ENCODE measurements around the gene SLC9A2. TPM values are rescaled to one million over a fixed set of nuclear protein-coding genes. Genes with fewer than 3 reads are reported as not detected.

The SLC9A2 gene
- total and polyA plus RNA-seq, 10 of the 15 experiments (the other 5 are each of a cell fraction or from before 2014, with no cell fraction given): 0.13 to 1.2 (median 0.79) TPM

GRCh38 chr2:102585847-102586404, 33.4 kb upstream of the SLC9A2 start:
- H3K36me3 ChIP-seq (ENCODE audit: control insufficient read depth in 2 of 2, insufficient read depth in 2 of 2, low read length in 1 of 2): no peaks in the 10 kb centered on the region
- ChIA-PET RAD21 (ENCODE audit: unreplicated experiment) (no interaction called here), CTCF (interaction anchor here (1.4 to 1.8 kb wide), 2 partner anchors 28 to 65 kb away, joined by 4 read pairs; no protein-coding TSS in a partner anchor), SMC1A (ENCODE audit: uncharacterized antibody, unreplicated experiment) (no interaction called here), POLR2A (no interaction called here)
- H2AFZ ChIP-seq (ENCODE audit: control insufficient read depth, low read depth, low read length): no peak overlapping the region
- 33% methylated on average over 6 of the region's 6 CpGs for WGBS (ENCODE audit: insufficient coverage, insufficient replicate concordance, low lambda C conversion rate, missing lambda C conversion rate)
- FAIRE-seq (no peak), ATAC-seq (no peak), DNase-seq (ENCODE audit: low read depth, low spot score) (no peak)
- no peaks in the 10 kb centered on the region for H3K4me1 ChIP-seq (ENCODE audit: control insufficient read depth, insufficient read depth, low read length)
- no peaks in the 10 kb centered on the region for H3K9me3 ChIP-seq (replicated peaks; ENCODE audit: control insufficient read depth, insufficient read depth, low read length)
- H3K27me3 ChIP-seq (replicated peaks in 1 of 2; ENCODE audit: control insufficient read depth in 2 of 2, insufficient read depth in 2 of 2, low read length in 1 of 2): no peaks in the 10 kb centered on the region; a peak in 1 of 4 replicates
- no peak overlapping the region for H3K9ac ChIP-seq (ENCODE audit: control insufficient read depth, insufficient read depth, low read length)
- no peaks in the 10 kb centered on the region for H3K79me2 ChIP-seq (ENCODE audit: control insufficient read depth, insufficient read depth, low read length)
- H3K4me3 ChIP-seq: no peak overlapping the region
- H4K20me1 ChIP-seq (ENCODE audit: control insufficient read depth, insufficient read depth): no peaks in the 10 kb centered on the region
- no TSS peak for BruUV-seq (replicated peaks)
- intact Hi-C loops (cut with micrococcal nuclease; ENCODE audit: unreplicated experiment): no loop called here
- in situ Hi-C loops (cut with MboI): no loop called here
- no peak overlapping the region for H3K4me2 ChIP-seq (ENCODE audit: control insufficient read depth, insufficient read depth)
- H3K27ac ChIP-seq (ENCODE audit: control insufficient read depth, insufficient read depth): no peak overlapping the region
- no peak for TF ChIP-seq PBX3 (IDR thresholded peaks at IDR 0.05; ENCODE audit: insufficient replicate concordance, low read depth, low read length)
- no peak for TF ChIP-seq ATF3 (IDR thresholded peaks at IDR 0.05; ENCODE audit: borderline replicate concordance, extremely low read depth, low read depth, low read length)
- no peak for TF ChIP-seq TBL1XR1 (IDR thresholded peaks at IDR 0.05; ENCODE audit: low read depth, low read length)
- no peak for TF ChIP-seq ZBTB33 (IDR thresholded peaks at IDR 0.05)
- TF ChIP-seq CHD2 (IDR thresholded peaks at IDR 0.05; ENCODE audit: borderline replicate concordance, low read depth, low read length): no peak
- no peak for TF ChIP-seq ZBTB11 (CRISPR knock-in tag; IDR thresholded peaks at IDR 0.05)
- TF ChIP-seq MLLT1 (IDR thresholded peaks at IDR 0.05): no peak
- no peak for TF ChIP-seq USF1 (IDR thresholded peaks at IDR 0.05; ENCODE audit: borderline replicate concordance, extremely low read length, insufficient read depth, low read depth, low read length)
- TF ChIP-seq ATF2 (IDR thresholded peaks at IDR 0.05; ENCODE audit: low read length): no peak
- no peak for TF ChIP-seq ZNF24 (IDR thresholded peaks at IDR 0.05)
- no peak for TF ChIP-seq HDAC2 (IDR thresholded peaks at IDR 0.05)
- TF ChIP-seq MYC (IDR thresholded peaks at IDR 0.05; ENCODE audit: insufficient read depth, insufficient read length, insufficient replicate concordance, low read length, severe bottlenecking): no peak

All from GM12878 (cell line).